ENCODE data around the gene WWOX.
"Not testable (repeated sequence)": the region's sequence is repeated elsewhere in the genome, so short reads cannot be mapped to it uniquely, and the experiment has no call there.

WWOX gene

DNA sequence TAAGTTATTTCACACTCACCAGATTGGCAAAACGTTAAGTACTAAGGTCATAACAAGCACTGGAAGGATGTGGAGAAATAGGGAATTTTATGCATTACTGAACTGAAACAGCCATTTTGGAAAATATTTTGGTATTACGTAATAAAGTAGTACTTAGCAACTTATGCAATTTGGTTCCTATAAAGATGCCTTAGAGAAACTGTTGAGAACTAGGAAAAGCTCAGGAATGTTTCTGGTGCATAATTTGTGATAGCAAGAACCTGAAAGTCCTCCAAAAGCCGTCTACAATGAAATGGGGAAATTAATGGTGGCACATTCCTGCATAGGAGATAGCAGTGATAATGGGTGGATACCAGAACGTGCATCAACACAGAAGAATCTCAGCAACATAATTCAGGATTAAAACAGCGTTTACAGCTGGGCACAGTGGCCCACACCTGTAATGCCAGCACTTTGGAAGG is 472.5 kb downstream of the WWOX start:
- no peak for DNase-seq (ENCODE audit: low read depth in 2 of 2)

GRCh38 chr16:78574571-78574970 is 475.1 kb downstream of the WWOX start:
- no peak for DNase-seq (ENCODE audit: low read depth in 2 of 2)

GRCh38 chr16:78576941-78577340 is 477.5 kb downstream of the WWOX start:
- no peak for DNase-seq (ENCODE audit: low read depth in 2 of 2)

DNA sequence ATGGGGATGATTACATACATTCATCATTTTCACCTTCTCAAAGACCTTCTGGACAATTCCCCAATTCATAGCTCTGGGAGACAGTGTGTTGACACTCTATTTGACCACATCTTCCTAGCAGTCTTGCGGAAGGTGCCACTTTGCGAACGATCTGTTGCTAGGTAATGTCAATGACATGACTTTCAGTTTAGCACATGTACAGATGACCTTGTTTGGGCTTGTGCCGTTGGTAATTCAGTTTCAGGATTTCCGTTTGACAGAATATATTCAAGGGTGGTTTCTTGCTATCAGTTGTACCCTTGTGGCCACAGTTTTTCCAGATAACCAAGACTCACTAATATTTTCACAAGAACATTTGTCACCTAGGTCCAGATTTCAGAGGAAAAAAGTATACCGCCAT is 478.2 kb downstream of the WWOX start:
- no peak for DNase-seq (ENCODE audit: low read depth in 2 of 2)

GRCh38 chr16:78579020-78579419 is 479.6 kb downstream of the WWOX start:
- no peak for DNase-seq (ENCODE audit: low read depth in 2 of 2)

DNA sequence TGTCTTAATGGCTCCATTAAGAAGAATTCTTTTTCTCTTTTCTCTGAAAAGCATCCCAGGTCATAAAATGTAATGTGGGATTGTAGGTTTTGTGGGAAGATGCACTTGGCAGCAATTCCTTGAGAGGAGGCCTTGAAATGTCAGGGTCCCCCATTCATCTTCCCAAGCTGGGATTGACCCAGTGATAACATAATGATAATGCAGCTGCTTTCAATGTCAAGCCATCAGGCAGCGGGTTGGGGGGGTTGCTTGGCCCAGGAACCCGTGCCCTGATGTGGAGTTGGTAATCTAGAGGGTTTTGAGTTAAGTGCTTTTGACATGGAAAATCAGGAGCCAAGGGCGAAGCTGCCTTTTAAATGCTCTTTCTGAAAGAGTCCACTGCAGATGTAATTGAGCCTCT is 484.0 kb downstream of the WWOX start:
- DNase-seq (ENCODE audit: low read depth in 2 of 2) = no peak

DNA sequence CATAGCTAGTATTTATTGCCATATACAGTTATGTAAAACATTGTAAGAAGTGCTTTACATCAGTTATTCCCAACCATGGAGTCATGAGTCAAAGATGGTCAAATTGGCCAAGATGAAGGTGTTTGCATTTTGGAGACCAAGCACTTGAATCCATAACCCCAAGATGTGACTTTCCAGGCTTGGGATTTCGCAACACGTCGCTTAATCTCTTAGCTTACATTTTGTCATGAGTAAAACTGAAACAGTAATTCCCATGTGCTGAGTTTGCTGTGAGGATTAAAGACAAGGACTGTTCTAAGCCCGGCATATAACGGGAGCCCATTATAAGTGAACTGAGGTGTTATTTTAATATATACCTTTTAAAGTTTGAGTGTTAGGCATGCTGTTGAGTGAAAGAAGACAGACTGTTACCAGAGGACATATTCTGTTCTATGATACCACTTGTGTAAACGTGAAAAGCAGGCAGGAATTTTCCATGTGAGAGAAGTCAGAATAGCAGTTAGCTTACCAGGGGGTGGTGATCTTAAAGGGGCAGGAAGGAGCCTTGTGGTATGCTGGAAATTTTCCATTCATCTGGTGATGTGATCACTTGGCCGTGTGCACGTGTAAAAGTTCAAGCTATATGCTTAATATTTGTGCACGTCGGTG is 484.9 kb downstream of the WWOX start:
- DNase-seq (ENCODE audit: low read depth in 2 of 2) = no peak

DNA sequence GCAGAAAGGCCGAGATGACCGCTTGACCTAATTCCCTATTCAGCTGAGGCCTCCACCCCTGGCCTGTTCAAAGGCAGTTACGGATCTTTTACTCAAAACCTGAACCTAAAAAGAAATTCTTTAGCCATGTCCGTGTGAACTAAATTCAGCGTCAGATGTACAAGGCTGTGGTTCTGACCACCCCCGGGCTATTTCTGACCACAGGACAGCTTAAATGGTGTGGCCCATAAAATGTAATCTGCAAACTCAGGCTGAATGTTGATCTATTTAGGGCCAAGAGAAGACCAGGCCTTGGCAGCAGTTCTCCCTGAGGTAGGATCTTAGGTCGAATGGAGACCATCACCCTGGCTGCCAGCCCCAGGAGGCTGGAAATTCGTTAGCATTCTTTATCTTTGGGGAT is 485.5 kb downstream of the WWOX start:
- DNase-seq (ENCODE audit: low read depth in 2 of 2) = no peak

DNA sequence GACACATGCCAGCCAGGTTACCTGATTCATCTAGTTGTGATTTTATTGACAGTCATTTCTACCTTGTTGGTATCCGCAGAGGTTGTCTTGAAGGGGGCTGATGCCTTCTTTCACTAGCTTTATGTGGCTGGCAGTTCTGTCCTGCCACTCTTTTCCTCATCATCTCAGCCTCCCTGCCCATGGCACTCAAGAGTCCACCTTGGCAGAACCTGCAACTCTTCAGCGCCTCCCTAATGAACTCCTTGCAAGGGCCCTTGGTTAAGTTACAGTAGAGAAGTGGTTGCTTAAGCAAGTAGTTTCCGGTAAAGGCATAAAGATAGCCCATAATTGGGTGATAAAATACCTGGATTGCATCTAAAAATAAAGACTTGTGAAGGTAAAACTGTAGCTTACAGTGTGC is 489.9 kb downstream of the WWOX start:
- DNase-seq (ENCODE audit: low read depth in 2 of 2) = no peak

- DNase-seq (ENCODE audit: low read depth in 2 of 2) = no peak
Observed at GRCh38 chr16:78591682-78592103, 492.2 kb downstream of the WWOX start.

DNA sequence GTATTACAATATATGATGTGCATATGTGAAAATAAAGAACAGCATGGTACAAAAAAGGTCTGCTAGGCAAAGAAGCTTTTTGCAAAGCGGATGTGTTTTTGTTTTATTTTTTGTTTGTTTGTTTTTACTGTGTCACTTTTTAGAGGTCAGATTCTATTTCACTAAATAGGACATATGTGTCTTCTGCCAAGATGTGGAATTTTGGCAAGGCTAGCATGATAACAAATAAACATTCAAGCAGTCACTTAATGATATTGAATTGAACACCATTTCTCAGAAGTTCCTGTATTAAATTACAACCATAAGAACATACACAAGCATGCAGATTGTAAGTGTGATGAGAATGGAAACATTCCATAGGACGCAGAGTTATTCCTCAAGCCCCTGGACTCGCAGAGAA is 492.7 kb downstream of the WWOX start:
- no peak for DNase-seq (ENCODE audit: low read depth in 2 of 2)

GRCh38 chr16:78593352-78593751 is 493.9 kb downstream of the WWOX start:
- no peak for DNase-seq (ENCODE audit: low read depth in 2 of 2)

GRCh38 chr16:78594191-78594590 is 494.7 kb downstream of the WWOX start:
- DNase-seq (ENCODE audit: low read depth in 2 of 2) = no peak

DNA sequence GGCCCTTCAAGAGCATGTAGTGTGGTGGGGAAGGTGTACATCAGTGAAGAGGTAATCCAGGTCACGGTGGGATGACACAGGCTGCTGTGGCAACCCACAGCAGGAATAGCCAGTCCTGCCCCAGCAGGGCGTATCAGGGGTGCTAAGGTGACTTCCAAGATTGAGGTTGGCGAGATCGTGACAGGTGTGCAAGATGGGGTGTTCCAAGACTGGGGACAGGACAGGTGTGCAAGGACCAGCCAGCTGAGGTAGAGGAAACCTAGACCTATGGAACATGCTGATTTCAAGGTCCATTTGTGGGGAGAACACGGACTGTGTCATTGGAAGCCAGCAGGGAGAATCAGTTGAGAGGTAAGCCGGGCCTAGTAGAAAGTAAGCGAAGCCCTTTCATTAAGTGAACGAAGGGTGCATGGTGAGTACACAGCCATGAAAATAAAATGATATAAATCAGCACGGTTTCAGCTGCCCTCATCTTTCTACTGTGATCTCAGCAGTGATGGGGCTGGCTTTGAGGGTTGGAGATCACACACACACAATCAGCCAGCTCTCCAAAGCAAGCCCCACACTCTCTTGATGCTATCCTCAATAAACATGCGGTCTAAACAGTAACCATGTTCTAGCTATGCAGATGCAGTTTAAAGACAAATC is 497.0 kb downstream of the WWOX start:
- DNase-seq (ENCODE audit: low read depth in 2 of 2) = no peak

GRCh38 chr16:78596996-78597422 is 497.6 kb downstream of the WWOX start:
- no peak for DNase-seq (ENCODE audit: low read depth in 2 of 2)

DNA sequence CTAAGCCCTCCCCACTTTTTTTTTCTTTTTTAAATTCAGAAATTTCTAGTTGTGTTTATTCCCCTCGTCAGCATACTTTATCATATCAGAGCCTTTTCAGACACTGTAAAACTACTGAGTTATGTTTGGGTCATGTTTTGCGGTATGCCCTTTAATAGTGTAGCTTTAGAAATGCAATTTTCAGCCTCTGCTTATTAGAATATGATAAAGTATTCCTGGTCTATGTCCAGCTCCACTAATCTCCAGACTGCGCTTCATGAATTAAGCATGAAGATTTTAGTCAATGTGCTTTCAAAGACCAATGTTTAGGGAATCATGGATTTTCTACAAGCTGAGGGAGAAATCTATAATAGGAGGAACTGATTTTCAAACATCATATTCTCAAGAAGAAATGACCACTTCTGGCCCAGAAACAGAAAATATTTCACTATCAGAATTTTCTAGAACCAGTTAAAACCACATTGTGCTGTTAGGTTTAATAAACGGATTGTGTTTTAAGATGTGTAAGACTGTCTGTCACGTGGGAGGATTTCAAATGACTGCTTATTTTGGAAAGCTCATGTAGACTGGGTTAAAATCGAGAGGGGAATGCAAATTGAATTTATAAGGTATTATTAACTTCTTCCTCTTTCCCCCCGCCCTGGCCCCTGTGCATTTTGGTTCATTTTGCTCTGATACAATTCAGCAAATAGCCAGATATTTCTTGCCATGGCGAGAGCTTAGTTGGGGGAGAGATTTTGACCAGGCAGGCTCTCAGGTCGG is 498.5 kb downstream of the WWOX start:
- DNase-seq (ENCODE audit: low read depth in 2 of 2) = no peak

- DNase-seq (ENCODE audit: low read depth in 2 of 2) = no peak
Observed at GRCh38 chr16:78599271-78599670, 499.8 kb downstream of the WWOX start.

DNA sequence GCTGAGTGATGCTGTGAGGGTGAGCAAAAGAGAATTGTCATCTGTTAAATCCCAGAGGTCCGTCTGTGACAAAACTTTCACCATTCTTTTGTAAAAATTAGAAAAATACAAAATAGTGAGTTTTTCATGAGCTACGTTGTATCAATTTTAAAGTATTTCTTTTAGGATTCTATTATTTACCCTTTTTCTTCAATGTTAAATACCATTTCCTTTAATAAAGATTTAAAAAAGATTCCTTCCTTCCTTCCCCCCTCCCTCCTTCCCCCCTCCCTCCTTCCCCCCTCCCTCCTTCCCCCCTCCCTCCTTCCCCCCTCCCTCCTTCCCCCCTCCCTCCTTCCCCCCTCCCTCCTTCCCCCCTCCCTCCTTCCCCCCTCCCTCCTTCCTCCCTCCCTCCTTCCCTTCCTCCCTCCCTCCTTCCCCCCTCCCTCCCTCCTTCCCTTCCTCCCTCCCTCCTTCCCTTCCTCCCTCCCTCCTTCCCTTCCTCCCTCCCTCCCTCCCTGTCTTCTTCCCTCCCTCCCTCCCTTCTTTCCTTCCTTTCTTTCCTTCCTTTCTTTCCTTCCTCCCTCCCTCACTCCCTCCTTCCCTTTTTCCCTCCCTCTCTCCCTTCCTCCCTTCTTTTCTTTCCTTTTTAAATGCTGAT is 505.1 kb downstream of the WWOX start:
- DNase-seq (ENCODE audit: low read depth in 2 of 2) = not testable (repeated sequence)

DNA sequence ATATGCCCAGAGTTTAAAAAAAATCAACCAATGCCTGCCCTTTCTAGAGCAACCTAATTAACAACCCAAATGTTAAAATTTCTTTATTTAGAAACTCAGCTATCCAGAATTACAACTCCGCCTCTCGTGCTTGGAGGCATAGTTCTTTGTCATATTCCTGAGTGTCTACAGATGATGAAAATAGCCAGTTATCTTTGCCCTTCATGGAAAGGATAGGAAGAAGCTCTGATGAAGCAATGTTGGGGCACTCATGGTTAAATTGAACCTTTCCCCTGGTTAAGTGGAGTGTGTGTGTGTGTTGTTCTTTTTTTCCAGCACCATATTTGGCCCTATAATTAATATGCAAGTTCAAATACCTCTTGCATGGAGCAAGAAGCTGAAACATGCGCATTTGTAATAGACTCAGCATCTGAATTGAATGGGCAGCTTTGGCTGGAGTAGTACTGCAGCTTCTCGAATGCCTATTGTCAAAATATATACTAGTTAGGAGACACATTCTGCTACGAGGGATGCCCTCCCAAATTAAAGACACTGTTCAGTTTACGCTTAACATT is 506.2 kb downstream of the WWOX start:
- DNase-seq (ENCODE audit: low read depth in 2 of 2) = no peak

GRCh38 chr16:78606545-78606944 is 507.1 kb downstream of the WWOX start:
- DNase-seq (ENCODE audit: low read depth in 2 of 2) = no peak

- DNase-seq (ENCODE audit: low read depth in 2 of 2) = no peak
Observed at GRCh38 chr16:78607022-78607421, 507.6 kb downstream of the WWOX start.

- DNase-seq (ENCODE audit: low read depth in 2 of 2) = no peak
Observed at GRCh38 chr16:78607465-78607864, 508.0 kb downstream of the WWOX start.
